Neural progenitor cell (in vitro differentiated cells): ENCODE results near the gene RNF157. TPM values are rescaled to one million over a fixed set of nuclear protein-coding genes. Genes with fewer than 3 reads are reported as not detected.
"Not testable (repeated sequence)": the region's sequence is repeated elsewhere in the genome, so short reads cannot be mapped to it uniquely, and the experiment has no call there.

ENCODE experiments used
- DNase-seq: peaks from one replicate; pipeline ENCODE4 v3.0.0-alpha.2; 2016; ENCODE audit warnings: low spot score
- H2AFZ ChIP-seq: fragments of 200-600 bp; sonication (generic); replicated peaks from 2 replicates; pipeline ENCODE4 v1.6.1; 2016; ENCODE audit warnings: antibody characterized with exemption
- H3F3A ChIP-seq: fragments of 200-600 bp; sonication (generic); 2 replicates; pipeline ENCODE4 v1.6.1; 2016; ENCODE audit warnings: antibody characterized with exemption, low read depth
- H3K27ac ChIP-seq: fragments of 200-600 bp; sonication (generic); 2 replicates; pipeline ENCODE4 v1.5.1; 2016; ENCODE audit warnings: mild to moderate bottlenecking
- H3K27me3 ChIP-seq: fragments of 200-600 bp; sonication (generic); 2 replicates; pipeline ENCODE4 v1.6.1; 2016; ENCODE audit warnings: mild to moderate bottlenecking, moderate library complexity
- H3K36me3 ChIP-seq: fragments of 200-600 bp; sonication (generic); 2 replicates; pipeline ENCODE4 v1.5.1; 2016
- H3K4me1 ChIP-seq: fragments of 200-600 bp; sonication (generic); 2 replicates; pipeline ENCODE4 v1.6.1; 2016; ENCODE audit warnings: mixed run types
- H3K4me2 ChIP-seq: fragments of 200-600 bp; sonication (generic); 2 replicates; pipeline ENCODE4 v1.6.1; 2016
- H3K4me3 ChIP-seq: fragments of 200-600 bp; sonication (generic); 2 replicates; pipeline ENCODE4 v1.5.1; 2016
- H3K79me2 ChIP-seq: fragments of 200-600 bp; sonication (generic); 2 replicates; pipeline ENCODE4 v1.6.1; 2016; ENCODE audit warnings: low read depth
- H3K9ac ChIP-seq: fragments of 200-600 bp; sonication (generic); 2 replicates; pipeline ENCODE4 v1.6.1; 2016
- H3K9me3 ChIP-seq: fragments of 200-600 bp; sonication (generic); 2 replicates; pipeline ENCODE4 v1.5.1; 2016; ENCODE audit warnings: low read depth
- H4K20me1 ChIP-seq: fragments of 200-600 bp; sonication (generic); 2 replicates; pipeline ENCODE4 v1.6.1; 2016; ENCODE audit warnings: low read depth
- H3K27ac Mint-ChIP-seq: 3 replicates; pipeline ENCODE4 v1.8.0; 2021; ENCODE audit warnings: mixed read lengths
- H3K27me3 Mint-ChIP-seq: 2 replicates; pipeline ENCODE4 v1.8.0; 2022; ENCODE audit warnings: low read depth, mild to moderate bottlenecking, inconsistent platforms, moderate library complexity, mixed read lengths; ENCODE audit not compliant: insufficient read depth
- H3K36me3 Mint-ChIP-seq: 3 replicates; pipeline ENCODE4 v1.8.0; 2021; ENCODE audit warnings: mixed read lengths
- H3K4me1 Mint-ChIP-seq: 3 replicates; pipeline ENCODE4 v1.8.0; 2021; ENCODE audit warnings: mixed read lengths
- H3K4me3 Mint-ChIP-seq: 3 replicates; pipeline ENCODE4 v1.8.0; 2021; ENCODE audit warnings: mild to moderate bottlenecking, moderate library complexity, mixed read lengths
- H3K9me3 Mint-ChIP-seq: 3 replicates; pipeline ENCODE4 v1.8.0; 2020; ENCODE audit warnings: mixed read lengths
- EZH2 ChIP-seq: fragments of 200-600 bp; sonication (generic); IDR thresholded peaks from 2 replicates; pipeline ENCODE4 v1.6.1; 2017; ENCODE audit warnings: antibody characterized with exemption, mild to moderate bottlenecking, moderate library complexity
- EZH2phosphoT487 ChIP-seq: fragments of 200-600 bp; sonication (generic); IDR thresholded peaks from 2 replicates; pipeline ENCODE4 v1.6.1; 2017; ENCODE audit warnings: antibody characterized with exemption
- total RNA-seq: library from RNA; depleted of rRNA; stranded (reverse); fragments of >200 nt; gene quantifications from 2 replicates; pipeline ENCODE4 v1.2.3, GENCODE V29; 2015; ENCODE audit warnings: low replicate concordance
- TF ChIP-seq, protein P1 (sequence below): fragments of 200-600 bp; sonication (generic); IDR thresholded peaks from 2 replicates; pipeline ENCODE4 v1.5.1; 2017; ENCODE audit warnings: antibody characterized with exemption, mild to moderate bottlenecking

Gene RNF157
- total RNA-seq, 1 donor from 2014 or later = 21.0 TPM

DNA sequence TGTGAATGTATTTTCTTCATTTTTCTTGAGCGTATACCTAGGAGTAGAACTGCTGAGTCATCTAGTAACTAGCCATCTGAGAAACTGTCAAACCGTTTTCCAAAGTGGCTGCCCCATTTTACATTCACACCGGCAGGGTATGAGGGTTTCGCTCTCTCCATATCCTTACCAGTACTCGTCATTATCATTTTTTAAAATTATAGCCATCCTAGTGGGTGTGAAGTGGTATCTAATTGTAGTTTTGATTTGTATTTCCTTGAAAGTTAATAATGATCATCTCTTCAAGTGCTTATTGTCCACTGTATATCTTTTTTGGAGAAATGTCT is 6.0 kb downstream of the RNF157 start:
- no peaks in the 10 kb centered on the region for H3K27me3 Mint-ChIP-seq
- H3K27ac Mint-ChIP-seq = no peak overlapping the region
- Histone ChIP-seq H2AFZ (no peak overlapping the region), H3K9ac (no peak overlapping the region), H3K4me2 (no peak overlapping the region), H3F3A (peaks cover 7% of the 10 kb centered on the region), H3K79me2 (peaks cover 6% of the 10 kb centered on the region), H3K4me1 (no peaks in the 10 kb centered on the region), H4K20me1 (peaks cover 6% of the 10 kb centered on the region), H3K27ac (no peak overlapping the region), H3K36me3 (no peaks in the 10 kb centered on the region), H3K4me3 (no peak overlapping the region), H3K27me3 (peaks cover 19% of the 10 kb centered on the region), H3K9me3 (no peaks in the 10 kb centered on the region)
- peaks cover 10% of the 10 kb centered on the region for H3K4me1 Mint-ChIP-seq
- H3K9me3 Mint-ChIP-seq = no peaks in the 10 kb centered on the region
- DNase-seq = no peak
- H3K4me3 Mint-ChIP-seq = no peak overlapping the region
- TF ChIP-seq, protein P1, sequence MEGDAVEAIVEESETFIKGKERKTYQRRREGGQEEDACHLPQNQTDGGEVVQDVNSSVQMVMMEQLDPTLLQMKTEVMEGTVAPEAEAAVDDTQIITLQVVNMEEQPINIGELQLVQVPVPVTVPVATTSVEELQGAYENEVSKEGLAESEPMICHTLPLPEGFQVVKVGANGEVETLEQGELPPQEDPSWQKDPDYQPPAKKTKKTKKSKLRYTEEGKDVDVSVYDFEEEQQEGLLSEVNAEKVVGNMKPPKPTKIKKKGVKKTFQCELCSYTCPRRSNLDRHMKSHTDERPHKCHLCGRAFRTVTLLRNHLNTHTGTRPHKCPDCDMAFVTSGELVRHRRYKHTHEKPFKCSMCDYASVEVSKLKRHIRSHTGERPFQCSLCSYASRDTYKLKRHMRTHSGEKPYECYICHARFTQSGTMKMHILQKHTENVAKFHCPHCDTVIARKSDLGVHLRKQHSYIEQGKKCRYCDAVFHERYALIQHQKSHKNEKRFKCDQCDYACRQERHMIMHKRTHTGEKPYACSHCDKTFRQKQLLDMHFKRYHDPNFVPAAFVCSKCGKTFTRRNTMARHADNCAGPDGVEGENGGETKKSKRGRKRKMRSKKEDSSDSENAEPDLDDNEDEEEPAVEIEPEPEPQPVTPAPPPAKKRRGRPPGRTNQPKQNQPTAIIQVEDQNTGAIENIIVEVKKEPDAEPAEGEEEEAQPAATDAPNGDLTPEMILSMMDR = no peak
- TF ChIP-seq EZH2 (no peak), EZH2phosphoT487 (no peak)
- H3K36me3 Mint-ChIP-seq = no peaks in the 10 kb centered on the region

DNA sequence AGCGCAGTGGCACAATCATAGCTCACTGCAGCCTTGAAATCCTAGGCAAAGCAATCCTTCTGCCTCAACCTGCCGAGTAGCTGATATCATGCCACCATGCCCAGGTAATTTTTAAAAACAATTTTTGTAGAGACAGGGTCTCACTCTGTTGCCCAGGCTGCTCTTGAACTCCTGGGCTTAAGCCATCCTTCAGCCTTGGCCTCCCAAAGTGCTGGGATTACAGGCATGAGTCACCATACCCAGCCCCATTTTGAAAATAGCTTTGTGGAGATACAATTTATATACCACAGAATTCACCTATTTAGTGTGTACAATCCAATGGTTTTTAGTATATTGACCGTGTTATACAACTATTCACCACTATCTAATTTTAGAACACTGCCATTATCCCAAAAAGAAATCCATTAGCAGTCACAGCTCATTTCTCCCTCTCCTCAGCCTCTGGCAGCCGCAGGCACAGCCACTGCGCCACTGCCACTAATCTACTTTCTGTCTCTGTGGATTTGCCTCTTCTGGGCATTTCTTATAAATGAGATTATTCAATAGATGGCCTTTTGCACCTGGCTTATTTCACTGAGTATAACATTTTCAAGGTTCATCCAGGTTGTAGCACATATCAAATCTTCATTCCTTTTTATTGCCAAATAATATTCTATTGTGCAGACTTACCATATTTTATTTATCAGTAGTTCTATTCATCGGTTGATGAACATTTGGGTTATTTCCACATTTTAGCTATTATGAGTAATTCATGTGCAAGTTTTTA is 6.5 kb downstream of the RNF157 start:
- no peak overlapping the region for H3K27ac Mint-ChIP-seq
- no peaks in the 10 kb centered on the region for H3K4me1 ChIP-seq
- peaks cover 2% of the 10 kb centered on the region for H3K36me3 Mint-ChIP-seq
- no peak overlapping the region for H3K4me3 Mint-ChIP-seq
- H3K9me3 ChIP-seq = no peaks in the 10 kb centered on the region
- H3K9me3 Mint-ChIP-seq = no peaks in the 10 kb centered on the region
- no peak for DNase-seq
- H3K27me3 ChIP-seq = peaks cover 14% of the 10 kb centered on the region
- no peak overlapping the region for H3K4me3 ChIP-seq
- H3K4me2 ChIP-seq = no peak overlapping the region
- H3K27me3 Mint-ChIP-seq = no peaks in the 10 kb centered on the region
- H3K9ac ChIP-seq = no peak overlapping the region
- TF ChIP-seq EZH2phosphoT487 = no peak
- no peak for TF ChIP-seq EZH2
- TF ChIP-seq, protein P1 = no peak
- peaks cover 6% of the 10 kb centered on the region for H3K4me1 Mint-ChIP-seq
- no peak overlapping the region for H2AFZ ChIP-seq
- peaks cover 2% of the 10 kb centered on the region for H3F3A ChIP-seq
- no peaks in the 10 kb centered on the region for H3K36me3 ChIP-seq
- H3K27ac ChIP-seq = no peak overlapping the region
- peaks cover under 1% of the 10 kb centered on the region for H4K20me1 ChIP-seq
- H3K79me2 ChIP-seq = peaks cover 6% of the 10 kb centered on the region

DNA sequence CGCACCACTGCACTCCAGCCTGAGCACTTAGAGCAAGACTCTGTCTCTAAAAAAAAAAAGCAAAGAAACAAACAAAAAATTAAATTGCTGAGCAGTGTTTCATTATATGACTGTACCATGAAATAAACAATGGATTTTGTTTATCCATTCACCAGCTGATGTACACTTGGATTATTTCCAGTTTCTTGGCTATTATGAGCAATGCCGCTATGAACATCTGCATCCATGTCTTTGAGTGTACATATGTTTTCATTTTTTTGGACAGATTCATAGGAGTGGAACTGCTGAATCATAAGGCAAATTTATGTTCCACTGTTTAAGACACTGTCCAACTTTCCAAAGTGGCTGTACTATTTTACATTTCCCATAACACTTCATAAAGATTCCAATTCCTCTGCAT is 8.0 kb downstream of the RNF157 start:
- TF ChIP-seq EZH2phosphoT487 (no peak), EZH2 (no peak)
- TF ChIP-seq, protein P1 = no peak
- no peaks in the 10 kb centered on the region for H3K27me3 ChIP-seq
- no peaks in the 10 kb centered on the region for H4K20me1 ChIP-seq
- Mint-ChIP-seq H3K36me3 (peaks cover 2% of the 10 kb centered on the region), H3K27ac (no peak overlapping the region), H3K4me3 (no peak overlapping the region), H3K27me3 (peaks cover 3% of the 10 kb centered on the region), H3K9me3 (no peaks in the 10 kb centered on the region), H3K4me1 (no peaks in the 10 kb centered on the region)
- H3K27ac ChIP-seq = no peak overlapping the region
- H3K4me1 ChIP-seq = no peaks in the 10 kb centered on the region
- H3K9ac ChIP-seq = no peak overlapping the region
- H3K79me2 ChIP-seq = peaks cover 3% of the 10 kb centered on the region
- DNase-seq = no peak
- no peak overlapping the region for H3K4me3 ChIP-seq
- no peak overlapping the region for H3K4me2 ChIP-seq
- H3F3A ChIP-seq = no peaks in the 10 kb centered on the region
- H3K36me3 ChIP-seq = no peaks in the 10 kb centered on the region
- H3K9me3 ChIP-seq = no peaks in the 10 kb centered on the region
- H2AFZ ChIP-seq = no peak overlapping the region

DNA sequence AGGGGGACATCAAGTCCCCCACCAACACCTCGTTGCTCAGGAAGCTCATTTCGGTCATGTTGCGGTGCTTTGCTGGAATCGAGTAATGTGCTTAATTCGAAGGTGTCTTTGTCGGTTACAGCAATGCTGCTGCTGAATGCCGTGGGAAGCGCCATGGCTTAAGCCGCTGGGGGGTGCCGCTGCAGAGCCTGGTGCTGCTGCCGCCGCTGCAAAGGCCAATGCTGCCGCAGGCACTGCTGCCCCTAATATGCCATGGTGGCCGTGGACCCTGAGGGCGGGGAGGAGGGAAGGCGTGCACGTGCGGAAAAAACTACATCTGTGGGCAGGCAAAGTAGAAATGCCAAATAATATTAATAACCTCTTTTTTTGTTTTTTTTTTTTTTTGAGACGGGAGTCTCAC is 13.5 kb downstream of the RNF157 start:
- H3K4me3 ChIP-seq = not testable (repeated sequence)

DNA sequence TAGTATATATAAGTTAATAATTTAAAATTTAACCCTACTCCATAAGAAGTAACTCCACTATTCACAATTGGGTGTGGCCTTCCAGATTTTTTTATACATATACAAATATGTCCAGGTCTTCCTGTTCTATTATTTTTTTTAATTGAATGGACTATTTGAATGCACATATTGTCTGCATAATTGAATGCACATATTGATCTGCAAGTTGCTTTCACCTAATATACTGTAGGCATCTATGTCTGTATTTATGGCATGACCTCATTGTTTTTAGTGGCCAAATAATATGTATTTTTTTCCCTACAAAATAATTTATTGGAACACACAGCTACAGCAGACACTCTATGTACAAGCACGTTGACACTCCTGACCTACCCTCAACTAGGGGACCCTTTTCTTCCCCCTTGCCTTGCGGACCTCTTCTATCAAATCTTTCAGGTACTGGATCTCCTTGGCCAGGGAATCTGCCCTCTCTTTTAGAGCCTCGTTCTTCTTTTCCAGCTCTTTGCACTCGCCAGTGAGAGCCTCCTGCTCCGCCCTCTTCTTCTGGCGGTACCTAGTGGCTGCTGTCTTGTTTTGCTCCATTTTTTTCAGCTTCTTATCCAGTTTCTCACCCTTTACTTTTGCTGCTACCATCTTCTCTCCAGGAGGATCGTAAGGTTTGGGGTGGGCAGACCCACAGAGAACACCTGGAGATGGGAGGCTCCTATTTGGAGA is 14.8 kb downstream of the RNF157 start:
- H3K4me1 ChIP-seq, H3K36me3 Mint-ChIP-seq, H3K27ac Mint-ChIP-seq, H3K27ac ChIP-seq, H3K36me3 ChIP-seq, H2AFZ ChIP-seq, H3K4me1 Mint-ChIP-seq, H3K4me2 ChIP-seq, H3K27me3 Mint-ChIP-seq, H3K79me2 ChIP-seq, H3K9me3 ChIP-seq, H3K4me3 Mint-ChIP-seq, DNase-seq, H3K9me3 Mint-ChIP-seq, H3K27me3 ChIP-seq, H3K4me3 ChIP-seq, H4K20me1 ChIP-seq, H3F3A ChIP-seq, H3K9ac ChIP-seq: not testable (repeated sequence)

More for the DNA sequence above, 13.5 kb downstream of the RNF157 start:
- not testable (repeated sequence) for H3K4me2 ChIP-seq, H3K27me3 ChIP-seq, H3K27me3 Mint-ChIP-seq, H3K36me3 ChIP-seq, H3K79me2 ChIP-seq, H3K4me1 ChIP-seq, H3K4me1 Mint-ChIP-seq, H4K20me1 ChIP-seq, H3K9me3 ChIP-seq, H2AFZ ChIP-seq, H3K9ac ChIP-seq, DNase-seq, H3K27ac ChIP-seq, H3K27ac Mint-ChIP-seq, H3K36me3 Mint-ChIP-seq, H3K4me3 Mint-ChIP-seq, H3F3A ChIP-seq, H3K9me3 Mint-ChIP-seq
